ENCODE data around the gene PHLPP2.

Gene PHLPP2

GRCh38 chr16:71659471-71659870 lies 65.0 kb downstream of the PHLPP2 start:
- Histone ChIP-seq H3K27ac (ENCODE audit: low read length) (no peak overlapping the region), H3K36me3 (ENCODE audit: insufficient read depth, low read depth, low read length) (peaks cover 63% of the 10 kb centered on the region)

GRCh38 chr16:71658771-71659170 lies 65.7 kb downstream of the PHLPP2 start:
- H3K4me3 ChIP-seq (ENCODE audit: low read length) = no peak overlapping the region

More at GRCh38 chr16:71659471-71659870, 65.0 kb downstream of the PHLPP2 start:
- no peaks in the 10 kb centered on the region for H3K9me3 ChIP-seq (ENCODE audit: insufficient read depth, low read depth, low read length)
- no peak overlapping the region for H3K4me3 ChIP-seq (ENCODE audit: low read length)
- H3K27me3 ChIP-seq (ENCODE audit: insufficient read depth, low read length) = no peaks in the 10 kb centered on the region
- H3K9ac ChIP-seq (ENCODE audit: low read depth, low read length) = no peak overlapping the region
- no peaks in the 10 kb centered on the region for H3K4me1 ChIP-seq (ENCODE audit: insufficient read depth, low read length)

GRCh38 chr16:71649704-71650103 lies 74.8 kb downstream of the PHLPP2 start:
- Histone ChIP-seq H3K36me3 (ENCODE audit: insufficient read depth, low read depth, low read length) (peaks cover 67% of the 10 kb centered on the region), H3K27ac (ENCODE audit: low read length) (no peak overlapping the region)

More at GRCh38 chr16:71658771-71659170, 65.7 kb downstream of the PHLPP2 start:
- no peaks in the 10 kb centered on the region for H3K27me3 ChIP-seq (ENCODE audit: insufficient read depth, low read length)
- no peaks in the 10 kb centered on the region for H3K9me3 ChIP-seq (ENCODE audit: insufficient read depth, low read depth, low read length)
- H3K4me1 ChIP-seq (ENCODE audit: insufficient read depth, low read length) = no peaks in the 10 kb centered on the region
- H3K36me3 ChIP-seq (ENCODE audit: insufficient read depth, low read depth, low read length) = peaks cover 61% of the 10 kb centered on the region
- no peak overlapping the region for H3K27ac ChIP-seq (ENCODE audit: low read length)
- H3K9ac ChIP-seq (ENCODE audit: low read depth, low read length) = no peak overlapping the region

GRCh38 chr16:71648921-71649320 lies 75.6 kb downstream of the PHLPP2 start:
- Histone ChIP-seq H3K27ac (ENCODE audit: low read length) (no peak overlapping the region), H3K27me3 (ENCODE audit: insufficient read depth, low read length) (no peaks in the 10 kb centered on the region)

More at GRCh38 chr16:71649704-71650103, 74.8 kb downstream of the PHLPP2 start:
- Histone ChIP-seq H3K9ac (ENCODE audit: low read depth, low read length) (no peak overlapping the region), H3K27me3 (ENCODE audit: insufficient read depth, low read length) (no peaks in the 10 kb centered on the region), H3K4me1 (ENCODE audit: insufficient read depth, low read length) (no peaks in the 10 kb centered on the region), H3K9me3 (ENCODE audit: insufficient read depth, low read depth, low read length) (no peaks in the 10 kb centered on the region), H3K4me3 (ENCODE audit: low read length) (no peak overlapping the region)

GRCh38 chr16:71648162-71648561 lies 76.3 kb downstream of the PHLPP2 start:
- Histone ChIP-seq H3K4me3 (ENCODE audit: low read length) (no peak overlapping the region), H3K27ac (ENCODE audit: low read length) (no peak overlapping the region), H3K4me1 (ENCODE audit: insufficient read depth, low read length) (no peaks in the 10 kb centered on the region), H3K9me3 (ENCODE audit: insufficient read depth, low read depth, low read length) (no peaks in the 10 kb centered on the region), H3K27me3 (ENCODE audit: insufficient read depth, low read length) (no peaks in the 10 kb centered on the region), H3K9ac (ENCODE audit: low read depth, low read length) (no peak overlapping the region), H3K36me3 (ENCODE audit: insufficient read depth, low read depth, low read length) (peaks cover 55% of the 10 kb centered on the region)

More at GRCh38 chr16:71648921-71649320, 75.6 kb downstream of the PHLPP2 start:
- H3K4me3 ChIP-seq (ENCODE audit: low read length) = no peak overlapping the region
- H3K4me1 ChIP-seq (ENCODE audit: insufficient read depth, low read length) = no peaks in the 10 kb centered on the region
- H3K9me3 ChIP-seq (ENCODE audit: insufficient read depth, low read depth, low read length) = no peaks in the 10 kb centered on the region
- H3K9ac ChIP-seq (ENCODE audit: low read depth, low read length) = no peak overlapping the region
- H3K36me3 ChIP-seq (ENCODE audit: insufficient read depth, low read depth, low read length) = peaks cover 61% of the 10 kb centered on the region

- Histone ChIP-seq H3K27me3 (ENCODE audit: insufficient read depth, low read length) (no peaks in the 10 kb centered on the region), H3K9ac (ENCODE audit: low read depth, low read length) (no peak overlapping the region), H3K9me3 (ENCODE audit: insufficient read depth, low read depth, low read length) (no peaks in the 10 kb centered on the region), H3K4me3 (ENCODE audit: low read length) (no peak overlapping the region), H3K27ac (ENCODE audit: low read length) (no peak overlapping the region), H3K4me1 (ENCODE audit: insufficient read depth, low read length) (no peaks in the 10 kb centered on the region), H3K36me3 (ENCODE audit: insufficient read depth, low read depth, low read length) (peaks cover 47% of the 10 kb centered on the region)
These were observed 77.1 kb downstream of the PHLPP2 start for GRCh38 chr16:71647391-71647790.

GRCh38 chr16:71645450-71645849 lies 79.1 kb downstream of the PHLPP2 start:
- H3K9me3 ChIP-seq (ENCODE audit: insufficient read depth, low read depth, low read length) = no peaks in the 10 kb centered on the region
- no peaks in the 10 kb centered on the region for H3K4me1 ChIP-seq (ENCODE audit: insufficient read depth, low read length)
- H3K4me3 ChIP-seq (ENCODE audit: low read length) = no peak overlapping the region

GRCh38 chr16:71637398-71637797 lies 87.1 kb downstream of the PHLPP2 start:
- Histone ChIP-seq H3K9me3 (ENCODE audit: insufficient read depth, low read depth, low read length) (no peaks in the 10 kb centered on the region), H3K4me1 (ENCODE audit: insufficient read depth, low read length) (peaks cover 8% of the 10 kb centered on the region; the same call in 1 of the 2 replicates), H3K4me3 (ENCODE audit: low read length) (peak overlapping the region; percentile 37; the same call in 1 of the 2 replicates), H3K36me3 (ENCODE audit: insufficient read depth, low read depth, low read length) (peaks cover 27% of the 10 kb centered on the region; the same call in 1 of the 2 replicates), H3K9ac (ENCODE audit: low read depth, low read length) (no peak overlapping the region), H3K27ac (ENCODE audit: low read length) (no peak overlapping the region), H3K27me3 (ENCODE audit: insufficient read depth, low read length) (no peaks in the 10 kb centered on the region)

More at GRCh38 chr16:71645450-71645849, 79.1 kb downstream of the PHLPP2 start:
- H3K27ac ChIP-seq (ENCODE audit: low read length) = no peak overlapping the region
- H3K36me3 ChIP-seq (ENCODE audit: insufficient read depth, low read depth, low read length) = peaks cover 34% of the 10 kb centered on the region
- no peaks in the 10 kb centered on the region for H3K27me3 ChIP-seq (ENCODE audit: insufficient read depth, low read length)
- no peak overlapping the region for H3K9ac ChIP-seq (ENCODE audit: low read depth, low read length)

GRCh38 chr16:71635632-71636031 lies 88.9 kb downstream of the PHLPP2 start:
- peaks cover 8% of the 10 kb centered on the region; the same call in 1 of the 2 replicates for H3K4me1 ChIP-seq (ENCODE audit: insufficient read depth, low read length)
- H3K36me3 ChIP-seq (ENCODE audit: insufficient read depth, low read depth, low read length) = peaks cover 40% of the 10 kb centered on the region
- H3K9me3 ChIP-seq (ENCODE audit: insufficient read depth, low read depth, low read length) = no peaks in the 10 kb centered on the region
- no peak overlapping the region for H3K9ac ChIP-seq (ENCODE audit: low read depth, low read length)
- H3K4me3 ChIP-seq (ENCODE audit: low read length) = no peak overlapping the region
- H3K27ac ChIP-seq (ENCODE audit: low read length) = no peak overlapping the region
- no peaks in the 10 kb centered on the region for H3K27me3 ChIP-seq (ENCODE audit: insufficient read depth, low read length)

- Histone ChIP-seq H3K36me3 (ENCODE audit: insufficient read depth, low read depth, low read length) (peaks cover 51% of the 10 kb centered on the region), H3K27ac (ENCODE audit: low read length) (no peak overlapping the region), H3K9me3 (ENCODE audit: insufficient read depth, low read depth, low read length) (no peaks in the 10 kb centered on the region), H3K4me1 (ENCODE audit: insufficient read depth, low read length) (peaks cover 6% of the 10 kb centered on the region; the same call in 1 of the 2 replicates), H3K9ac (ENCODE audit: low read depth, low read length) (no peak overlapping the region), H3K27me3 (ENCODE audit: insufficient read depth, low read length) (peaks cover 4% of the 10 kb centered on the region; the same call in 1 of the 2 replicates), H3K4me3 (ENCODE audit: low read length) (no peak overlapping the region)
These were observed 92.7 kb downstream of the PHLPP2 start for GRCh38 chr16:71631776-71632175.

GRCh38 chr16:71630808-71631207 lies 93.7 kb downstream of the PHLPP2 start:
- H3K4me3 ChIP-seq (ENCODE audit: low read length) = no peak overlapping the region
- no peaks in the 10 kb centered on the region for H3K9me3 ChIP-seq (ENCODE audit: insufficient read depth, low read depth, low read length)
- no peak overlapping the region for H3K27ac ChIP-seq (ENCODE audit: low read length)
- H3K27me3 ChIP-seq (ENCODE audit: insufficient read depth, low read length) = peaks cover 12% of the 10 kb centered on the region; the same call in 1 of the 2 replicates
- no peak overlapping the region for H3K9ac ChIP-seq (ENCODE audit: low read depth, low read length)
- peaks cover 48% of the 10 kb centered on the region for H3K36me3 ChIP-seq (ENCODE audit: insufficient read depth, low read depth, low read length)
- peaks cover 5% of the 10 kb centered on the region; the same call in 1 of the 2 replicates for H3K4me1 ChIP-seq (ENCODE audit: insufficient read depth, low read length)

GRCh38 chr16:71629278-71630016 lies 95.1 kb downstream of the PHLPP2 start:
- H3K4me3 ChIP-seq (ENCODE audit: low read length) = no peak overlapping the region
- peaks cover 18% of the 10 kb centered on the region for H3K27me3 ChIP-seq (ENCODE audit: insufficient read depth, low read length)
- H3K36me3 ChIP-seq (ENCODE audit: insufficient read depth, low read depth, low read length) = peaks cover 39% of the 10 kb centered on the region
- H3K27ac ChIP-seq (ENCODE audit: low read length) = no peak overlapping the region
- peaks cover 5% of the 10 kb centered on the region; the same call in 1 of the 2 replicates for H3K4me1 ChIP-seq (ENCODE audit: insufficient read depth, low read length)
- no peak overlapping the region for H3K9ac ChIP-seq (ENCODE audit: low read depth, low read length)
- H3K9me3 ChIP-seq (ENCODE audit: insufficient read depth, low read depth, low read length) = no peaks in the 10 kb centered on the region
